ENCODE results near the gene SLMAP.

DNA sequence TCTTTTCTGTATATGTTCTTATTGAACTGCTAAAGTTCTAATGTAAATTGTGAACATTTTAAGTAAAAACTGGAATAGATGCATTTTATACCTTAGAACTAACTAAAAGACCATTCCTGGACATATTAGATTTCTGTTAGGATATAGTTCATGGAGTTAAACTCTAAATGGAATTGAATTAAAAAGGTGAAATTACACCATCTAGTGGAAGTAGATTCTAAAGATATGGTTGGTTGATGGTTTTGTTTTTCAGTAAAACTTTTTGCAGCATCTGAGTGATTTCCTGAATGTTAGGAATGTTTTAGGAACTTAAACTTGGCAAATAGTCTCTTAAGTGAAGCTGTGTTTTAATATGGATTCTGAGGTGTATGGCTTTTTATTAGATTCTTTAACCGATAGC, 96.8 kb downstream of the SLMAP start:
- no peak for TF ChIP-seq POLR2AphosphoS5 (IDR thresholded peaks at IDR 0.05)
- TF ChIP-seq, protein P1, sequence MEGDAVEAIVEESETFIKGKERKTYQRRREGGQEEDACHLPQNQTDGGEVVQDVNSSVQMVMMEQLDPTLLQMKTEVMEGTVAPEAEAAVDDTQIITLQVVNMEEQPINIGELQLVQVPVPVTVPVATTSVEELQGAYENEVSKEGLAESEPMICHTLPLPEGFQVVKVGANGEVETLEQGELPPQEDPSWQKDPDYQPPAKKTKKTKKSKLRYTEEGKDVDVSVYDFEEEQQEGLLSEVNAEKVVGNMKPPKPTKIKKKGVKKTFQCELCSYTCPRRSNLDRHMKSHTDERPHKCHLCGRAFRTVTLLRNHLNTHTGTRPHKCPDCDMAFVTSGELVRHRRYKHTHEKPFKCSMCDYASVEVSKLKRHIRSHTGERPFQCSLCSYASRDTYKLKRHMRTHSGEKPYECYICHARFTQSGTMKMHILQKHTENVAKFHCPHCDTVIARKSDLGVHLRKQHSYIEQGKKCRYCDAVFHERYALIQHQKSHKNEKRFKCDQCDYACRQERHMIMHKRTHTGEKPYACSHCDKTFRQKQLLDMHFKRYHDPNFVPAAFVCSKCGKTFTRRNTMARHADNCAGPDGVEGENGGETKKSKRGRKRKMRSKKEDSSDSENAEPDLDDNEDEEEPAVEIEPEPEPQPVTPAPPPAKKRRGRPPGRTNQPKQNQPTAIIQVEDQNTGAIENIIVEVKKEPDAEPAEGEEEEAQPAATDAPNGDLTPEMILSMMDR (IDR thresholded peaks at IDR 0.05): no peak
- no peak for TF ChIP-seq POLR2A (IDR thresholded peaks at IDR 0.05)
- no peak for TF ChIP-seq EP300 (IDR thresholded peaks at IDR 0.05)

Measured in suprapubic skin (tissue), 4 donors.